GM23338 (cell line): Measurements from ENCODE around the gene GTF3C6. TPM values are rescaled to one million over a fixed set of nuclear protein-coding genes. Genes with fewer than 3 reads are reported as not detected.

Source experiments
- ATAC-seq: fragments of 200-7000 bp; cut with Tn5 transposase; 3 replicates; pipeline ENCODE4 v1.9.1; 2020
- DNase-seq: peaks from one replicate; pipeline ENCODE4 v3.0.0-alpha.2; 2015; ENCODE audit warnings: low spot score
- H2AFZ ChIP-seq: fragments of 200-600 bp; sonication (generic); 2 replicates; pipeline ENCODE4 v1.8.0; 2016; ENCODE audit warnings: antibody characterized with exemption, mild to moderate bottlenecking, moderate library complexity
- H3F3A ChIP-seq: fragments of 200-600 bp; sonication (generic); replicated peaks from 2 replicates; pipeline ENCODE4 v1.8.0; 2017; ENCODE audit warnings: antibody characterized with exemption, mixed run types, low read depth
- H3K27ac ChIP-seq: fragments of 200-600 bp; sonication (generic); 2 replicates; pipeline ENCODE4 v1.6.1; 2016; ENCODE audit warnings: low read depth
- H3K27me3 ChIP-seq: fragments of 200-600 bp; sonication (generic); 2 replicates; pipeline ENCODE4 v1.8.0; 2016; ENCODE audit warnings: mild to moderate bottlenecking, mixed run types, moderate library complexity; ENCODE audit not compliant: insufficient read depth
- H3K36me3 ChIP-seq: fragments of 200-600 bp; sonication (generic); 2 replicates; pipeline ENCODE4 v1.8.0; 2016; ENCODE audit warnings: mild to moderate bottlenecking; ENCODE audit not compliant: insufficient read depth
- H3K4me1 ChIP-seq: fragments of 200-600 bp; sonication (generic); 2 replicates; pipeline ENCODE4 v1.8.0; 2016; ENCODE audit warnings: mild to moderate bottlenecking, moderate library complexity; ENCODE audit not compliant: insufficient read depth
- H3K4me2 ChIP-seq: fragments of 200-600 bp; sonication (generic); 2 replicates; pipeline ENCODE4 v1.7.1; 2017; ENCODE audit warnings: mixed run types
- H3K4me3 ChIP-seq: fragments of 200-600 bp; sonication (generic); 2 replicates; pipeline ENCODE4 v1.6.1; 2016; ENCODE audit warnings: mixed run types
- H3K79me2 ChIP-seq: fragments of 200-600 bp; sonication (generic); replicated peaks from 2 replicates; pipeline ENCODE4 v1.8.0; 2017; ENCODE audit warnings: mild to moderate bottlenecking; ENCODE audit not compliant: insufficient read depth
- H3K9me2 ChIP-seq: fragments of 200-600 bp; sonication (generic); 2 replicates; pipeline ENCODE4 v1.8.0; 2017; ENCODE audit not compliant: insufficient read depth
- H4K20me1 ChIP-seq: fragments of 200-600 bp; sonication (generic); replicated peaks from 2 replicates; pipeline ENCODE4 v1.8.0; 2017; ENCODE audit warnings: mild to moderate bottlenecking; ENCODE audit not compliant: insufficient read depth
- H3K27ac Mint-ChIP-seq: 2 replicates; pipeline ENCODE4 v1.8.0; 2020; ENCODE audit warnings: inconsistent platforms, mild to moderate bottlenecking, moderate library complexity, mixed read lengths
- H3K27me3 Mint-ChIP-seq: 3 replicates; pipeline ENCODE4 v1.8.0; 2022; ENCODE audit warnings: low read depth, mild to moderate bottlenecking, moderate library complexity, mixed read lengths, inconsistent platforms; ENCODE audit not compliant: insufficient read depth, poor library complexity
- H3K36me3 Mint-ChIP-seq: 3 replicates; pipeline ENCODE4 v1.8.0; 2021; ENCODE audit warnings: low read depth, mild to moderate bottlenecking, inconsistent platforms, moderate library complexity, mixed read lengths
- H3K4me1 Mint-ChIP-seq: 3 replicates; pipeline ENCODE4 v1.8.0; 2020; ENCODE audit warnings: mild to moderate bottlenecking, inconsistent platforms, mixed read lengths
- H3K4me3 Mint-ChIP-seq: 3 replicates; pipeline ENCODE4 v1.8.0; 2021; ENCODE audit warnings: moderate library complexity, mild to moderate bottlenecking, inconsistent platforms, mixed read lengths
- H3K9me3 Mint-ChIP-seq: 3 replicates; pipeline ENCODE4 v1.8.0; 2020; ENCODE audit warnings: moderate library complexity, mild to moderate bottlenecking, inconsistent platforms, mixed read lengths
- CREB1 ChIP-seq: fragments of 250-450 bp; sonication (Bioruptor Pico); IDR thresholded peaks from 2 replicates; pipeline ENCODE4 v1.5.0; 2020; ENCODE audit warnings: low read depth, mild to moderate bottlenecking, moderate library complexity
- EZH2 ChIP-seq: fragments of 200-600 bp; sonication (generic); IDR thresholded peaks from one replicate; pipeline ENCODE4 v1.8.0; 2017; ENCODE audit warnings: antibody characterized with exemption, mild to moderate bottlenecking, low read depth; ENCODE audit not compliant: unreplicated experiment
- EZH2phosphoT487 ChIP-seq: fragments of 200-600 bp; sonication (generic); IDR thresholded peaks from one replicate; pipeline ENCODE4 v1.8.1; 2018; ENCODE audit warnings: antibody characterized with exemption; ENCODE audit not compliant: unreplicated experiment
- JUNB ChIP-seq: IDR thresholded peaks from one replicate; pipeline ENCODE4 v1.6.1; 2016; ENCODE audit warnings: antibody characterized with exemption; ENCODE audit not compliant: unreplicated experiment
- ZNF331 ChIP-seq: fragments of 250-450 bp; sonication (Bioruptor Pico); IDR thresholded peaks from 2 replicates; pipeline ENCODE4 v1.5.0; 2020; ENCODE audit warnings: low read depth, mild to moderate bottlenecking, moderate library complexity
- polyA plus RNA-seq: library from polyadenylated mRNA; unstranded; fragments of >200 nt; fragmentation: Nextera tagmentation; extraction: Ambion mirVana; gene quantifications from 2 replicates; pipeline ENCODE4 v1.2.1, GENCODE V29; 2016
- total RNA-seq: library from RNA; depleted of rRNA; stranded (reverse); fragments of >200 nt; shearing (Covaris generic); gene quantifications from 2 replicates; pipeline ENCODE4 v1.2.3, GENCODE V29; 2014
- TF ChIP-seq, protein P1 (sequence below): fragments of 250-450 bp; sonication (Bioruptor Pico); IDR thresholded peaks from 2 replicates; pipeline ENCODE4 v1.5.0; 2020; ENCODE audit warnings: mild to moderate bottlenecking, moderate library complexity
- TF ChIP-seq, protein P2 (sequence below), 2 experiments: fragments of 200-600 bp in 1 of 2; sonication (generic) in 1 of 2; conservative IDR thresholded peaks; 2 replicates each; pipeline versions ENCODE4 v1.5.1 to v1.6.1; 2016 to 2017; ENCODE audit warnings: antibody characterized with exemption in 2 of 2, low read depth in 2 of 2, mild to moderate bottlenecking in 2 of 2, moderate library complexity in 1 of 2

GTF3C6 gene
- total and polyA plus RNA-seq, 2 experiments from 2014 or later, result 41.2 to 245 TPM

DNA sequence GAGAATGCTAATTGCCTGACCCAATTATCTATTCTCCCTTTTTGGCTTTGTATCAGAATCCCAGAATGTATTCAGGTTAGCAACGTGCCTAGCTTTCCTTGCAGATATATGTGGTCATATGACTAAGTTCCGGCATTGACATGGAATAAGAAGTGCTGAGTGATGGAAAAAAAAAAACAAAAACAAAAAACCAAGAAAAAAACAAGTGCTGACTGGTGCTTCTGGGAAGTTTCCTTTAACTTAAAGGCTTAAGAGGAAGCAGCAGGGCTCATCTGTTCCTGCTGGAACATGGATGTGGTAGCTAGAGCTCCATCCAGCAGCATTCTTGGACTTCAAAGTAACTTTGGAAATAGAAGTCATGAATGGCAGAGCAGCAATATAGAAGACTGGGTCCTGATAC is 13.0 kb downstream of the GTF3C6 start:
- no peaks in the 10 kb centered on the region for H3K4me1 ChIP-seq
- Mint-ChIP-seq H3K27ac (no peak overlapping the region), H3K36me3 (peaks cover 24% of the 10 kb centered on the region), H3K9me3 (no peaks in the 10 kb centered on the region; the same call in 2 of the 3 replicates), H3K27me3 (peaks cover 2% of the 10 kb centered on the region), H3K4me1 (no peaks in the 10 kb centered on the region), H3K4me3 (no peak overlapping the region)
- H3K4me3 ChIP-seq, result no peak overlapping the region
- ATAC-seq, result no peak
- no peaks in the 10 kb centered on the region for H3K9me2 ChIP-seq
- H3K36me3 ChIP-seq, result peaks cover 12% of the 10 kb centered on the region
- H3K4me2 ChIP-seq, result no peak overlapping the region
- no peaks in the 10 kb centered on the region; the same call in 1 of the 2 replicates for H4K20me1 ChIP-seq
- no peaks in the 10 kb centered on the region for H3F3A ChIP-seq
- no peak overlapping the region for H3K27ac ChIP-seq
- H2AFZ ChIP-seq, result no peak overlapping the region
- H3K27me3 ChIP-seq, result no peaks in the 10 kb centered on the region
- DNase-seq, result no peak
- no peaks in the 10 kb centered on the region for H3K79me2 ChIP-seq
- TF ChIP-seq JUNB (no peak), EZH2phosphoT487 (no peak), CREB1 (no peak), ZNF331 (CRISPR knock-in tag) (no peak), EZH2 (no peak)
- TF ChIP-seq, protein P1, sequence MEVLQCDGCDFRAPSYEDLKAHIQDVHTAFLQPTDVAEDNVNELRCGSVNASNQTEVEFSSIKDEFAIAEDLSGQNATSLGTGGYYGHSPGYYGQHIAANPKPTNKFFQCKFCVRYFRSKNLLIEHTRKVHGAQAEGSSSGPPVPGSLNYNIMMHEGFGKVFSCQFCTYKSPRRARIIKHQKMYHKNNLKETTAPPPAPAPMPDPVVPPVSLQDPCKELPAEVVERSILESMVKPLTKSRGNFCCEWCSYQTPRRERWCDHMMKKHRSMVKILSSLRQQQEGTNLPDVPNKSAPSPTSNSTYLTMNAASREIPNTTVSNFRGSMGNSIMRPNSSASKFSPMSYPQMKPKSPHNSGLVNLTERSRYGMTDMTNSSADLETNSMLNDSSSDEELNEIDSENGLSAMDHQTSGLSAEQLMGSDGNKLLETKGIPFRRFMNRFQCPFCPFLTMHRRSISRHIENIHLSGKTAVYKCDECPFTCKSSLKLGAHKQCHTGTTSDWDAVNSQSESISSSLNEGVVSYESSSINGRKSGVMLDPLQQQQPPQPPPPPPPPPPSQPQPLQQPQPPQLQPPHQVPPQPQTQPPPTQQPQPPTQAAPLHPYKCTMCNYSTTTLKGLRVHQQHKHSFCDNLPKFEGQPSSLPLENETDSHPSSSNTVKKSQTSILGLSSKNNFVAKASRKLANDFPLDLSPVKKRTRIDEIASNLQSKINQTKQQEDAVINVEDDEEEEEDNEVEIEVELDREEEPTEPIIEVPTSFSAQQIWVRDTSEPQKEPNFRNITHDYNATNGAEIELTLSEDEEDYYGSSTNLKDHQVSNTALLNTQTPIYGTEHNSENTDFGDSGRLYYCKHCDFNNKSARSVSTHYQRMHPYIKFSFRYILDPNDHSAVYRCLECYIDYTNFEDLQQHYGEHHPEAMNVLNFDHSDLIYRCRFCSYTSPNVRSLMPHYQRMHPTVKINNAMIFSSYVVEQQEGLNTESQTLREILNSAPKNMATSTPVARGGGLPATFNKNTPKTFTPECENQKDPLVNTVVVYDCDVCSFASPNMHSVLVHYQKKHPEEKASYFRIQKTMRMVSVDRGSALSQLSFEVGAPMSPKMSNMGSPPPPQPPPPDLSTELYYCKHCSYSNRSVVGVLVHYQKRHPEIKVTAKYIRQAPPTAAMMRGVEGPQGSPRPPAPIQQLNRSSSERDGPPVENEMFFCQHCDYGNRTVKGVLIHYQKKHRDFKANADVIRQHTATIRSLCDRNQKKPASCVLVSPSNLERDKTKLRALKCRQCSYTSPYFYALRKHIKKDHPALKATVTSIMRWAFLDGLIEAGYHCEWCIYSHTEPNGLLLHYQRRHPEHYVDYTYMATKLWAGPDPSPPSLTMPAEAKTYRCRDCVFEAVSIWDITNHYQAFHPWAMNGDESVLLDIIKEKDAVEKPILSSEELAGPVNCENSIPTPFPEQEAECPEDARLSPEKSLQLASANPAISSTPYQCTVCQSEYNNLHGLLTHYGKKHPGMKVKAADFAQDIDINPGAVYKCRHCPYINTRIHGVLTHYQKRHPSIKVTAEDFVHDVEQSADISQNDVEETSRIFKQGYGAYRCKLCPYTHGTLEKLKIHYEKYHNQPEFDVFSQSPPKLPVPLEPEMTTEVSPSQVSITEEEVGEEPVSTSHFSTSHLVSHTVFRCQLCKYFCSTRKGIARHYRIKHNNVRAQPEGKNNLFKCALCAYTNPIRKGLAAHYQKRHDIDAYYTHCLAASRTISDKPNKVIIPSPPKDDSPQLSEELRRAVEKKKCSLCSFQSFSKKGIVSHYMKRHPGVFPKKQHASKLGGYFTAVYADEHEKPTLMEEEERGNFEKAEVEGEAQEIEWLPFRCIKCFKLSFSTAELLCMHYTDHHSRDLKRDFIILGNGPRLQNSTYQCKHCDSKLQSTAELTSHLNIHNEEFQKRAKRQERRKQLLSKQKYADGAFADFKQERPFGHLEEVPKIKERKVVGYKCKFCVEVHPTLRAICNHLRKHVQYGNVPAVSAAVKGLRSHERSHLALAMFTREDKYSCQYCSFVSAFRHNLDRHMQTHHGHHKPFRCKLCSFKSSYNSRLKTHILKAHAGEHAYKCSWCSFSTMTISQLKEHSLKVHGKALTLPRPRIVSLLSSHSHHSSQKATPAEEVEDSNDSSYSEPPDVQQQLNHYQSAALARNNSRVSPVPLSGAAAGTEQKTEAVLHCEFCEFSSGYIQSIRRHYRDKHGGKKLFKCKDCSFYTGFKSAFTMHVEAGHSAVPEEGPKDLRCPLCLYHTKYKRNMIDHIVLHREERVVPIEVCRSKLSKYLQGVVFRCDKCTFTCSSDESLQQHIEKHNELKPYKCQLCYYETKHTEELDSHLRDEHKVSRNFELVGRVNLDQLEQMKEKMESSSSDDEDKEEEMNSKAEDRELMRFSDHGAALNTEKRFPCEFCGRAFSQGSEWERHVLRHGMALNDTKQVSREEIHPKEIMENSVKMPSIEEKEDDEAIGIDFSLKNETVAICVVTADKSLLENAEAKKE, result no peak
- TF ChIP-seq, protein P2, sequence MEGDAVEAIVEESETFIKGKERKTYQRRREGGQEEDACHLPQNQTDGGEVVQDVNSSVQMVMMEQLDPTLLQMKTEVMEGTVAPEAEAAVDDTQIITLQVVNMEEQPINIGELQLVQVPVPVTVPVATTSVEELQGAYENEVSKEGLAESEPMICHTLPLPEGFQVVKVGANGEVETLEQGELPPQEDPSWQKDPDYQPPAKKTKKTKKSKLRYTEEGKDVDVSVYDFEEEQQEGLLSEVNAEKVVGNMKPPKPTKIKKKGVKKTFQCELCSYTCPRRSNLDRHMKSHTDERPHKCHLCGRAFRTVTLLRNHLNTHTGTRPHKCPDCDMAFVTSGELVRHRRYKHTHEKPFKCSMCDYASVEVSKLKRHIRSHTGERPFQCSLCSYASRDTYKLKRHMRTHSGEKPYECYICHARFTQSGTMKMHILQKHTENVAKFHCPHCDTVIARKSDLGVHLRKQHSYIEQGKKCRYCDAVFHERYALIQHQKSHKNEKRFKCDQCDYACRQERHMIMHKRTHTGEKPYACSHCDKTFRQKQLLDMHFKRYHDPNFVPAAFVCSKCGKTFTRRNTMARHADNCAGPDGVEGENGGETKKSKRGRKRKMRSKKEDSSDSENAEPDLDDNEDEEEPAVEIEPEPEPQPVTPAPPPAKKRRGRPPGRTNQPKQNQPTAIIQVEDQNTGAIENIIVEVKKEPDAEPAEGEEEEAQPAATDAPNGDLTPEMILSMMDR (conservative IDR thresholded peaks at IDR 0.05; ENCODE audit: low read depth in 2 of 2), result no peak
